GM23338 (cell line): Measurements from ENCODE around the gene ZBTB7C. TPM values are rescaled to one million over a fixed set of nuclear protein-coding genes. Genes with fewer than 3 reads are reported as not detected.
A peak's percentile ranks its signal among the peaks of the same experiment; 100 is the strongest.

Experiments
- ATAC-seq: fragments of 200-7000 bp; cut with Tn5 transposase; 3 replicates; pipeline ENCODE4 v1.9.1; 2020
- DNase-seq: peaks from one replicate; pipeline ENCODE4 v3.0.0-alpha.2; 2015; ENCODE audit warnings: low spot score
- H2AFZ ChIP-seq: fragments of 200-600 bp; sonication (generic); 2 replicates; pipeline ENCODE4 v1.8.0; 2016; ENCODE audit warnings: antibody characterized with exemption, mild to moderate bottlenecking, moderate library complexity
- H3F3A ChIP-seq: fragments of 200-600 bp; sonication (generic); replicated peaks from 2 replicates; pipeline ENCODE4 v1.8.0; 2017; ENCODE audit warnings: antibody characterized with exemption, mixed run types, low read depth
- H3K27ac ChIP-seq: fragments of 200-600 bp; sonication (generic); 2 replicates; pipeline ENCODE4 v1.6.1; 2016; ENCODE audit warnings: low read depth
- H3K27me3 ChIP-seq: fragments of 200-600 bp; sonication (generic); 2 replicates; pipeline ENCODE4 v1.8.0; 2016; ENCODE audit warnings: mild to moderate bottlenecking, mixed run types, moderate library complexity; ENCODE audit not compliant: insufficient read depth
- H3K36me3 ChIP-seq: fragments of 200-600 bp; sonication (generic); 2 replicates; pipeline ENCODE4 v1.8.0; 2016; ENCODE audit warnings: mild to moderate bottlenecking; ENCODE audit not compliant: insufficient read depth
- H3K4me1 ChIP-seq: fragments of 200-600 bp; sonication (generic); 2 replicates; pipeline ENCODE4 v1.8.0; 2016; ENCODE audit warnings: mild to moderate bottlenecking, moderate library complexity; ENCODE audit not compliant: insufficient read depth
- H3K4me2 ChIP-seq: fragments of 200-600 bp; sonication (generic); 2 replicates; pipeline ENCODE4 v1.7.1; 2017; ENCODE audit warnings: mixed run types
- H3K4me3 ChIP-seq: fragments of 200-600 bp; sonication (generic); 2 replicates; pipeline ENCODE4 v1.6.1; 2016; ENCODE audit warnings: mixed run types
- H3K79me2 ChIP-seq: fragments of 200-600 bp; sonication (generic); replicated peaks from 2 replicates; pipeline ENCODE4 v1.8.0; 2017; ENCODE audit warnings: mild to moderate bottlenecking; ENCODE audit not compliant: insufficient read depth
- H3K9me2 ChIP-seq: fragments of 200-600 bp; sonication (generic); 2 replicates; pipeline ENCODE4 v1.8.0; 2017; ENCODE audit not compliant: insufficient read depth
- H4K20me1 ChIP-seq: fragments of 200-600 bp; sonication (generic); replicated peaks from 2 replicates; pipeline ENCODE4 v1.8.0; 2017; ENCODE audit warnings: mild to moderate bottlenecking; ENCODE audit not compliant: insufficient read depth
- H3K27ac Mint-ChIP-seq: 2 replicates; pipeline ENCODE4 v1.8.0; 2020; ENCODE audit warnings: inconsistent platforms, mild to moderate bottlenecking, moderate library complexity, mixed read lengths
- H3K27me3 Mint-ChIP-seq: 3 replicates; pipeline ENCODE4 v1.8.0; 2022; ENCODE audit warnings: low read depth, mild to moderate bottlenecking, moderate library complexity, mixed read lengths, inconsistent platforms; ENCODE audit not compliant: insufficient read depth, poor library complexity
- H3K36me3 Mint-ChIP-seq: 3 replicates; pipeline ENCODE4 v1.8.0; 2021; ENCODE audit warnings: low read depth, mild to moderate bottlenecking, inconsistent platforms, moderate library complexity, mixed read lengths
- H3K4me1 Mint-ChIP-seq: 3 replicates; pipeline ENCODE4 v1.8.0; 2020; ENCODE audit warnings: mild to moderate bottlenecking, inconsistent platforms, mixed read lengths
- H3K4me3 Mint-ChIP-seq: 3 replicates; pipeline ENCODE4 v1.8.0; 2021; ENCODE audit warnings: moderate library complexity, mild to moderate bottlenecking, inconsistent platforms, mixed read lengths
- H3K9me3 Mint-ChIP-seq: 3 replicates; pipeline ENCODE4 v1.8.0; 2020; ENCODE audit warnings: moderate library complexity, mild to moderate bottlenecking, inconsistent platforms, mixed read lengths
- CREB1 ChIP-seq: fragments of 250-450 bp; sonication (Bioruptor Pico); IDR thresholded peaks from 2 replicates; pipeline ENCODE4 v1.5.0; 2020; ENCODE audit warnings: low read depth, mild to moderate bottlenecking, moderate library complexity
- EZH2 ChIP-seq: fragments of 200-600 bp; sonication (generic); IDR thresholded peaks from one replicate; pipeline ENCODE4 v1.8.0; 2017; ENCODE audit warnings: antibody characterized with exemption, mild to moderate bottlenecking, low read depth; ENCODE audit not compliant: unreplicated experiment
- EZH2phosphoT487 ChIP-seq: fragments of 200-600 bp; sonication (generic); IDR thresholded peaks from one replicate; pipeline ENCODE4 v1.8.1; 2018; ENCODE audit warnings: antibody characterized with exemption; ENCODE audit not compliant: unreplicated experiment
- JUNB ChIP-seq: IDR thresholded peaks from one replicate; pipeline ENCODE4 v1.6.1; 2016; ENCODE audit warnings: antibody characterized with exemption; ENCODE audit not compliant: unreplicated experiment
- POLR2AphosphoS5 ChIP-seq: IDR thresholded peaks from 2 replicates; pipeline ENCODE4 v1.6.1; 2016; ENCODE audit warnings: antibody characterized with exemption, low read depth
- STAT1 ChIP-seq: IDR thresholded peaks from one replicate; pipeline ENCODE4 v1.6.1; 2016; ENCODE audit warnings: antibody characterized with exemption; ENCODE audit not compliant: unreplicated experiment
- ZNF114 ChIP-seq: fragments of 250-450 bp; sonication (Bioruptor Pico); IDR thresholded peaks from 2 replicates; pipeline ENCODE4 v1.5.0; 2020; ENCODE audit warnings: mild to moderate bottlenecking, moderate library complexity
- ZNF331 ChIP-seq: fragments of 250-450 bp; sonication (Bioruptor Pico); IDR thresholded peaks from 2 replicates; pipeline ENCODE4 v1.5.0; 2020; ENCODE audit warnings: low read depth, mild to moderate bottlenecking, moderate library complexity
- polyA plus RNA-seq: library from polyadenylated mRNA; unstranded; fragments of >200 nt; fragmentation: Nextera tagmentation; extraction: Ambion mirVana; gene quantifications from 2 replicates; pipeline ENCODE4 v1.2.1, GENCODE V29; 2016
- total RNA-seq: library from RNA; depleted of rRNA; stranded (reverse); fragments of >200 nt; shearing (Covaris generic); gene quantifications from 2 replicates; pipeline ENCODE4 v1.2.3, GENCODE V29; 2014
- TF ChIP-seq, protein P1 (sequence below), 2 experiments: fragments of 200-600 bp in 1 of 2; sonication (generic) in 1 of 2; conservative IDR thresholded peaks; 2 replicates each; pipeline versions ENCODE4 v1.5.1 to v1.6.1; 2016 to 2017; ENCODE audit warnings: antibody characterized with exemption in 2 of 2, low read depth in 2 of 2, mild to moderate bottlenecking in 2 of 2, moderate library complexity in 1 of 2
- TF ChIP-seq, protein P2 (sequence below): IDR thresholded peaks from 2 replicates; pipeline ENCODE4 v1.6.1; 2016; ENCODE audit warnings: antibody characterized with exemption
- TF ChIP-seq, protein P3 (sequence below): fragments of 250-450 bp; sonication (Bioruptor Pico); IDR thresholded peaks from 2 replicates; pipeline ENCODE4 v1.5.0; 2020; ENCODE audit warnings: mild to moderate bottlenecking, moderate library complexity

Gene ZBTB7C
- total and polyA plus RNA-seq, 2 experiments from 2014 or later, result 0.03 to 0.14 TPM

- H3K36me3 ChIP-seq, result no peaks in the 10 kb centered on the region
- H3K79me2 ChIP-seq, result no peaks in the 10 kb centered on the region
- ATAC-seq (no peak), DNase-seq (peak; percentile 10)
- no peak overlapping the region for H3K4me2 ChIP-seq
- no peak overlapping the region for H3K27ac ChIP-seq
- peaks cover 7% of the 10 kb centered on the region for H3K27me3 Mint-ChIP-seq
- no peaks in the 10 kb centered on the region for H4K20me1 ChIP-seq
- H3K4me1 Mint-ChIP-seq, result peaks cover 12% of the 10 kb centered on the region; the same call in 2 of the 3 replicates
- no peaks in the 10 kb centered on the region for H3K9me2 ChIP-seq
- no peak overlapping the region for H3K4me3 ChIP-seq
- H3K27ac Mint-ChIP-seq, result no peak overlapping the region
- TF ChIP-seq EZH2phosphoT487, result no peak
- TF ChIP-seq CREB1 (CRISPR knock-in tag), result no peak
- TF ChIP-seq ZNF331 (CRISPR knock-in tag), result no peak
- no peaks in the 10 kb centered on the region for H3F3A ChIP-seq
- 0 out of 2 replicates have a peak overlapping the region, but pooled peaks have one; percentile 74 for H2AFZ ChIP-seq
- no peaks in the 10 kb centered on the region for H3K9me3 Mint-ChIP-seq
- H3K27me3 ChIP-seq, result no peaks in the 10 kb centered on the region
- no peak overlapping the region for H3K4me3 Mint-ChIP-seq
- no peaks in the 10 kb centered on the region; the same call in 1 of the 2 replicates for H3K4me1 ChIP-seq
- H3K36me3 Mint-ChIP-seq, result no peaks in the 10 kb centered on the region
These were observed 290.0 kb downstream of the ZBTB7C start for GRCh38 chr18:48119204-48119603.

- Mint-ChIP-seq H3K27me3 (peaks cover 2% of the 10 kb centered on the region), H3K9me3 (no peaks in the 10 kb centered on the region), H3K27ac (no peak overlapping the region), H3K4me3 (no peak overlapping the region), H3K36me3 (no peaks in the 10 kb centered on the region), H3K4me1 (no peaks in the 10 kb centered on the region)
- DNase-seq, result no peak
- Histone ChIP-seq H3K36me3 (no peaks in the 10 kb centered on the region), H3K27ac (no peak overlapping the region), H3K27me3 (no peaks in the 10 kb centered on the region), H3F3A (no peaks in the 10 kb centered on the region), H3K4me1 (no peaks in the 10 kb centered on the region), H3K9me2 (no peaks in the 10 kb centered on the region), H3K4me3 (no peak overlapping the region), H3K4me2 (no peak overlapping the region), H2AFZ (no peak overlapping the region), H3K79me2 (no peaks in the 10 kb centered on the region), H4K20me1 (no peaks in the 10 kb centered on the region)
- no peak for ATAC-seq
- TF ChIP-seq POLR2AphosphoS5 (no peak), STAT1 (no peak), EZH2phosphoT487 (no peak), CREB1 (CRISPR knock-in tag) (no peak), ZNF114 (no peak), JUNB (no peak), EZH2 (no peak), ZNF331 (CRISPR knock-in tag) (no peak)
- TF ChIP-seq, protein P1, sequence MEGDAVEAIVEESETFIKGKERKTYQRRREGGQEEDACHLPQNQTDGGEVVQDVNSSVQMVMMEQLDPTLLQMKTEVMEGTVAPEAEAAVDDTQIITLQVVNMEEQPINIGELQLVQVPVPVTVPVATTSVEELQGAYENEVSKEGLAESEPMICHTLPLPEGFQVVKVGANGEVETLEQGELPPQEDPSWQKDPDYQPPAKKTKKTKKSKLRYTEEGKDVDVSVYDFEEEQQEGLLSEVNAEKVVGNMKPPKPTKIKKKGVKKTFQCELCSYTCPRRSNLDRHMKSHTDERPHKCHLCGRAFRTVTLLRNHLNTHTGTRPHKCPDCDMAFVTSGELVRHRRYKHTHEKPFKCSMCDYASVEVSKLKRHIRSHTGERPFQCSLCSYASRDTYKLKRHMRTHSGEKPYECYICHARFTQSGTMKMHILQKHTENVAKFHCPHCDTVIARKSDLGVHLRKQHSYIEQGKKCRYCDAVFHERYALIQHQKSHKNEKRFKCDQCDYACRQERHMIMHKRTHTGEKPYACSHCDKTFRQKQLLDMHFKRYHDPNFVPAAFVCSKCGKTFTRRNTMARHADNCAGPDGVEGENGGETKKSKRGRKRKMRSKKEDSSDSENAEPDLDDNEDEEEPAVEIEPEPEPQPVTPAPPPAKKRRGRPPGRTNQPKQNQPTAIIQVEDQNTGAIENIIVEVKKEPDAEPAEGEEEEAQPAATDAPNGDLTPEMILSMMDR (conservative IDR thresholded peaks at IDR 0.05; ENCODE audit: low read depth in 2 of 2), result no peak
- TF ChIP-seq, protein P2, sequence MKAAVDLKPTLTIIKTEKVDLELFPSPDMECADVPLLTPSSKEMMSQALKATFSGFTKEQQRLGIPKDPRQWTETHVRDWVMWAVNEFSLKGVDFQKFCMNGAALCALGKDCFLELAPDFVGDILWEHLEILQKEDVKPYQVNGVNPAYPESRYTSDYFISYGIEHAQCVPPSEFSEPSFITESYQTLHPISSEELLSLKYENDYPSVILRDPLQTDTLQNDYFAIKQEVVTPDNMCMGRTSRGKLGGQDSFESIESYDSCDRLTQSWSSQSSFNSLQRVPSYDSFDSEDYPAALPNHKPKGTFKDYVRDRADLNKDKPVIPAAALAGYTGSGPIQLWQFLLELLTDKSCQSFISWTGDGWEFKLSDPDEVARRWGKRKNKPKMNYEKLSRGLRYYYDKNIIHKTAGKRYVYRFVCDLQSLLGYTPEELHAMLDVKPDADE, result no peak
- TF ChIP-seq, protein P3, sequence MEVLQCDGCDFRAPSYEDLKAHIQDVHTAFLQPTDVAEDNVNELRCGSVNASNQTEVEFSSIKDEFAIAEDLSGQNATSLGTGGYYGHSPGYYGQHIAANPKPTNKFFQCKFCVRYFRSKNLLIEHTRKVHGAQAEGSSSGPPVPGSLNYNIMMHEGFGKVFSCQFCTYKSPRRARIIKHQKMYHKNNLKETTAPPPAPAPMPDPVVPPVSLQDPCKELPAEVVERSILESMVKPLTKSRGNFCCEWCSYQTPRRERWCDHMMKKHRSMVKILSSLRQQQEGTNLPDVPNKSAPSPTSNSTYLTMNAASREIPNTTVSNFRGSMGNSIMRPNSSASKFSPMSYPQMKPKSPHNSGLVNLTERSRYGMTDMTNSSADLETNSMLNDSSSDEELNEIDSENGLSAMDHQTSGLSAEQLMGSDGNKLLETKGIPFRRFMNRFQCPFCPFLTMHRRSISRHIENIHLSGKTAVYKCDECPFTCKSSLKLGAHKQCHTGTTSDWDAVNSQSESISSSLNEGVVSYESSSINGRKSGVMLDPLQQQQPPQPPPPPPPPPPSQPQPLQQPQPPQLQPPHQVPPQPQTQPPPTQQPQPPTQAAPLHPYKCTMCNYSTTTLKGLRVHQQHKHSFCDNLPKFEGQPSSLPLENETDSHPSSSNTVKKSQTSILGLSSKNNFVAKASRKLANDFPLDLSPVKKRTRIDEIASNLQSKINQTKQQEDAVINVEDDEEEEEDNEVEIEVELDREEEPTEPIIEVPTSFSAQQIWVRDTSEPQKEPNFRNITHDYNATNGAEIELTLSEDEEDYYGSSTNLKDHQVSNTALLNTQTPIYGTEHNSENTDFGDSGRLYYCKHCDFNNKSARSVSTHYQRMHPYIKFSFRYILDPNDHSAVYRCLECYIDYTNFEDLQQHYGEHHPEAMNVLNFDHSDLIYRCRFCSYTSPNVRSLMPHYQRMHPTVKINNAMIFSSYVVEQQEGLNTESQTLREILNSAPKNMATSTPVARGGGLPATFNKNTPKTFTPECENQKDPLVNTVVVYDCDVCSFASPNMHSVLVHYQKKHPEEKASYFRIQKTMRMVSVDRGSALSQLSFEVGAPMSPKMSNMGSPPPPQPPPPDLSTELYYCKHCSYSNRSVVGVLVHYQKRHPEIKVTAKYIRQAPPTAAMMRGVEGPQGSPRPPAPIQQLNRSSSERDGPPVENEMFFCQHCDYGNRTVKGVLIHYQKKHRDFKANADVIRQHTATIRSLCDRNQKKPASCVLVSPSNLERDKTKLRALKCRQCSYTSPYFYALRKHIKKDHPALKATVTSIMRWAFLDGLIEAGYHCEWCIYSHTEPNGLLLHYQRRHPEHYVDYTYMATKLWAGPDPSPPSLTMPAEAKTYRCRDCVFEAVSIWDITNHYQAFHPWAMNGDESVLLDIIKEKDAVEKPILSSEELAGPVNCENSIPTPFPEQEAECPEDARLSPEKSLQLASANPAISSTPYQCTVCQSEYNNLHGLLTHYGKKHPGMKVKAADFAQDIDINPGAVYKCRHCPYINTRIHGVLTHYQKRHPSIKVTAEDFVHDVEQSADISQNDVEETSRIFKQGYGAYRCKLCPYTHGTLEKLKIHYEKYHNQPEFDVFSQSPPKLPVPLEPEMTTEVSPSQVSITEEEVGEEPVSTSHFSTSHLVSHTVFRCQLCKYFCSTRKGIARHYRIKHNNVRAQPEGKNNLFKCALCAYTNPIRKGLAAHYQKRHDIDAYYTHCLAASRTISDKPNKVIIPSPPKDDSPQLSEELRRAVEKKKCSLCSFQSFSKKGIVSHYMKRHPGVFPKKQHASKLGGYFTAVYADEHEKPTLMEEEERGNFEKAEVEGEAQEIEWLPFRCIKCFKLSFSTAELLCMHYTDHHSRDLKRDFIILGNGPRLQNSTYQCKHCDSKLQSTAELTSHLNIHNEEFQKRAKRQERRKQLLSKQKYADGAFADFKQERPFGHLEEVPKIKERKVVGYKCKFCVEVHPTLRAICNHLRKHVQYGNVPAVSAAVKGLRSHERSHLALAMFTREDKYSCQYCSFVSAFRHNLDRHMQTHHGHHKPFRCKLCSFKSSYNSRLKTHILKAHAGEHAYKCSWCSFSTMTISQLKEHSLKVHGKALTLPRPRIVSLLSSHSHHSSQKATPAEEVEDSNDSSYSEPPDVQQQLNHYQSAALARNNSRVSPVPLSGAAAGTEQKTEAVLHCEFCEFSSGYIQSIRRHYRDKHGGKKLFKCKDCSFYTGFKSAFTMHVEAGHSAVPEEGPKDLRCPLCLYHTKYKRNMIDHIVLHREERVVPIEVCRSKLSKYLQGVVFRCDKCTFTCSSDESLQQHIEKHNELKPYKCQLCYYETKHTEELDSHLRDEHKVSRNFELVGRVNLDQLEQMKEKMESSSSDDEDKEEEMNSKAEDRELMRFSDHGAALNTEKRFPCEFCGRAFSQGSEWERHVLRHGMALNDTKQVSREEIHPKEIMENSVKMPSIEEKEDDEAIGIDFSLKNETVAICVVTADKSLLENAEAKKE, result no peak
These were observed 292.1 kb downstream of the ZBTB7C start for GRCh38 chr18:48116873-48117630.
